ENCODE measurements around the gene BACH2. TPM values are rescaled to one million over a fixed set of nuclear protein-coding genes. Genes with fewer than 3 reads are reported as not detected.
"Not testable (repeated sequence)": the region's sequence is repeated elsewhere in the genome, so short reads cannot be mapped to it uniquely, and the experiment has no call there.

BACH2 gene
- total RNA-seq, 1 donor = 0.27 TPM

DNA sequence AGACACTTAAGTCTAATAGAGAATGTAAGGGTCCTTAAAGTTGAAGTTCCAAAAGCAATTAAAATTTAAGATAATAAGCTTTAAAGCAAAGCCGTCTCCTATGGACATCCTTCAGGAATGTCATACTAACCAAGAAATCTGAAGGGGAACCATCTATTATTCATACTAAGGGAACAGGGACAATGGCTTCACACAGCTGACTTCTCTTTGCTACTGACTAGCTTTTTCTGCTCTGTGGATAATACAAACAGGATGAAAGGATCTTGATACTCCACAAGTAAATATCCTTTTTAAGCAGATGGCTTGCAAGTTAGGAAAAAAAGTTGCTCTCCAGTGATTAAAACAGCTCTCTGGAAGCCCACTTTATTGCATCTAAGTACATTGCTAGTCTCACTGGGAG lies 178.6 kb downstream of the BACH2 start:
- TF ChIP-seq, protein P1, sequence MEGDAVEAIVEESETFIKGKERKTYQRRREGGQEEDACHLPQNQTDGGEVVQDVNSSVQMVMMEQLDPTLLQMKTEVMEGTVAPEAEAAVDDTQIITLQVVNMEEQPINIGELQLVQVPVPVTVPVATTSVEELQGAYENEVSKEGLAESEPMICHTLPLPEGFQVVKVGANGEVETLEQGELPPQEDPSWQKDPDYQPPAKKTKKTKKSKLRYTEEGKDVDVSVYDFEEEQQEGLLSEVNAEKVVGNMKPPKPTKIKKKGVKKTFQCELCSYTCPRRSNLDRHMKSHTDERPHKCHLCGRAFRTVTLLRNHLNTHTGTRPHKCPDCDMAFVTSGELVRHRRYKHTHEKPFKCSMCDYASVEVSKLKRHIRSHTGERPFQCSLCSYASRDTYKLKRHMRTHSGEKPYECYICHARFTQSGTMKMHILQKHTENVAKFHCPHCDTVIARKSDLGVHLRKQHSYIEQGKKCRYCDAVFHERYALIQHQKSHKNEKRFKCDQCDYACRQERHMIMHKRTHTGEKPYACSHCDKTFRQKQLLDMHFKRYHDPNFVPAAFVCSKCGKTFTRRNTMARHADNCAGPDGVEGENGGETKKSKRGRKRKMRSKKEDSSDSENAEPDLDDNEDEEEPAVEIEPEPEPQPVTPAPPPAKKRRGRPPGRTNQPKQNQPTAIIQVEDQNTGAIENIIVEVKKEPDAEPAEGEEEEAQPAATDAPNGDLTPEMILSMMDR (IDR thresholded peaks at IDR 0.05; ENCODE audit: insufficient read depth, low read length) = no peak
- no peak overlapping the region for H3K4me3 ChIP-seq (ENCODE audit: low read depth, low read length)
- no peak for DNase-seq (ENCODE audit: low read depth)

DNA sequence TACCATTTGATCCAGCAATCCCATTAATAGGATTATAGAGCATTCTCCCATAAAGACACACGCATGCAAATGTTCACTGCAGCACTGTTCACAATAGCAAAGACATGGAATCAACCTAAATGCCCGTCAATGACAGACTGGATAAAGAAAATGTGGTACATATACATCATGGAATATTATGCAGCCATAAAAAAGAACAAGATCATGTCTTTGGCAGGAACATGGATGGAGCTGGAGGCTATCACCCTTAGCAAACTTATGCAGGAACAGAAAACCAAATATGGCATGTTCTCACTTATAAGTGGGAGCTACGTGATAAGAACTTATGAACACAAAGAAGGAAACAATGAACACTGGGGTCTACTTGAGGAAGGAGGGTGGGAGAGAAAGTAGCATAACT lies 180.5 kb downstream of the BACH2 start:
- not testable (repeated sequence) for H3K4me3 ChIP-seq (ENCODE audit: low read depth, low read length); DNase-seq (ENCODE audit: low read depth)

DNA sequence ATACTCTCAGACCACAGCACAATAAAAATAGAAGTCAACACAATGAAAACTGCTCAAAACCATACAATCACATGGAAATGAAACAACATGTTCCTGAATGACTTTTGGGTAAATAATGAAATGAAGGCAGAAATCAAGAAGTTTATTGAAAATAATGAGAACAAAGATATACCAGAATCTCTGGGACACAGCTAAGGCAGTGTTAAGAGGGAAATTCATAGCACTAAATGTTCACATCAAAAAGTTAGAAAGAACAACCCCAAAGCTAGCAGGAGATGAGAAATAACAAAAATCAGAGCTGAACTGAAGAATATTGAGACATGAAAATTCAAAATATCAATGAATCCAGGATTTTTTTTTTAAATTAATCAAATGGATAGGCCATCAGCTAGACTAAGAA lies 183.3 kb downstream of the BACH2 start:
- DNase-seq (ENCODE audit: low read depth) = no peak
- TF ChIP-seq, protein P1 (IDR thresholded peaks at IDR 0.05; ENCODE audit: insufficient read depth, low read length) = no peak
- H3K4me3 ChIP-seq (ENCODE audit: low read depth, low read length) = no peak overlapping the region

DNA sequence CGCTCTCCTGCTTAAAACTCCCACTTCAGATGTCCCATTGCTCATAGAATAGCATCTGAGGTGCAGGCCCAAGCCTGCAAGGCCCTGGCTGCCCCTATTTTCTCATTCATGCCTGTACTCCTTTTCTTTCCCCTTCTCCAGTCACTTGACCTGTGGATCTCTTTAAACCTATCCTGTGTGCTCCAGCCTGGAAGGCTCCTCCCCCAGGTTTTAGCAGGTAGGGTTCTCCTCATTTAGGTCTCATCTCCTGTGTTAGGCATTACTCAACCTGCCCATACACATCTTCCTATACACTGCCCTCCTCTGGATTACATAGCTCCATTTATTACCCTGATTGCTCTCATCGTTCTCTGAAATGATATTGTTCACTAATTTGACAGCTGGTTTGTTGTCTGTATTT lies 185.3 kb downstream of the BACH2 start:
- TF ChIP-seq, protein P1 (IDR thresholded peaks at IDR 0.05; ENCODE audit: insufficient read depth, low read length) = no peak
- no peak for DNase-seq (ENCODE audit: low read depth)
- no peak overlapping the region for H3K4me3 ChIP-seq (ENCODE audit: low read depth, low read length)

DNA sequence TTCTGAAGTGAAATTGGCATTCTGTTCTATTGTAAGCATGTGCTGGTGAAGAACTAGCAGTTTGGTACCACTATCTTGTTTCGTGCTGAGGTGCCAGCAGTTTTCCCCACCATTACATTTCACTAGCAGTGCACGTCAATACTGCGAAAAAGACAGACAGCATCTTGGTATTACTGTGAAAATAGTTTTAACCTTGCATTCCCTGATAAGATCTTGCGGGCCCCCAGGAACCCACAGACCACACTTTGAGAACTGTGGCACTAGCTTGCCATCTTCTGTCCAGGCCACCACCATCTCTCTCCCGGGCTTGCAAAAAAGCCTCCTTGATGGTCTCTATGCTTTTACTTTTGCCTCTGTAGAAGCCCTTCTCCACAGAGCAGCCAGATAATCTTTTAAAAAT lies 185.7 kb downstream of the BACH2 start:
- no peak for DNase-seq (ENCODE audit: low read depth)
- H3K4me3 ChIP-seq (ENCODE audit: low read depth, low read length) = no peak overlapping the region
- TF ChIP-seq, protein P1 (IDR thresholded peaks at IDR 0.05; ENCODE audit: insufficient read depth, low read length) = no peak

DNA sequence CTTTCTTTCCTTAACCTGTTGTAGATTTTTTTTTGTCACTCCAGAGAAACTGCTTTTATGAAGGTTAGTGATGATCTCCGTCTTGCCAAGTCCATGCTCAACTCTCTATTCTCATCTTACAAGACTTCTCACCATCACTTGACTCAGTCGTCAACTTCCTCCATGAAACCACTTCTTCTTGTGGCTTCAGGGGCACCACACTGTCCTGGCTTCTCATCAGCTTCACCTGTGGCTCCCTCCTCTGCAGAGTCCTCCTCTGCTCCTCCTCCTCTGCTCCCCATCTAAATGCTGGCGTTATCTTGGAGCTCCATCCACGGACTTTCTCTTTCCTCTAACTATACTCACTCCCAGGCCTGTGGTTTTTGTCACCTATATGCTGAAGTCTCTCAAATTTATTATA lies 187.5 kb downstream of the BACH2 start:
- TF ChIP-seq, protein P1 (IDR thresholded peaks at IDR 0.05; ENCODE audit: insufficient read depth, low read length) = no peak
- DNase-seq (ENCODE audit: low read depth) = no peak
- no peak overlapping the region for H3K4me3 ChIP-seq (ENCODE audit: low read depth, low read length)

DNA sequence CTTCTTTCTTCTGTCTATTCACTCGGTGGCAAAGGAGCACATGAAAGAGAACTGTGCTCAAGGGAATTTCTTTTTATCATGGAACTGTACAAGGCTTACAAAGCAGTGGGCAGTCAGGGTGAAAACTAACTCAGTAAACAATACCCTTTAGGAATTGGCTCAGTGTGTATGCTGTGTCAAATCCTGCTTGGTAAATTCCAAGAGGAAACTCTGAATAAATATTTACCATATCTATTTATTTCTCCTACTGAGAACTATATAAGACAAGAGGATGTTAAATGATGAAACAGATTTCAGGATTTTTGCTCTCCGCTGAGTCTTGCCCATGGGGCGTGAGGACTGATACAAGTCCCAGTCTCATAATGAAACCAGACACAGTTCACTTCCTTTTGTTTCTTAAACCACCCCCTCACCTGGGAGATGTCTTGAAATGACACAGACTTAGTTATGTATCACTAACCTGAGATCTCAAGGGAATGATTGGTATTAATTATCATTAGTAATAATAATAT lies 188.8 kb downstream of the BACH2 start:
- no peak overlapping the region for H3K4me3 ChIP-seq (ENCODE audit: low read depth, low read length)
- TF ChIP-seq, protein P1 (IDR thresholded peaks at IDR 0.05; ENCODE audit: insufficient read depth, low read length) = no peak
- no peak for DNase-seq (ENCODE audit: low read depth)
